HEK293 (cell line): ENCODE data around the gene NEO1.

ENCODE experiments used
- CTCF ChIA-PET: fragments of 350-600 bp; formaldehyde crosslinking; extraction: SDS; loops from one replicate; lab custom pipeline; 2021; ENCODE audit warnings: antibody characterized with exemption; lab: Yijun Ruan, JAX
- POLR2A ChIA-PET: fragments of 300-600 bp; formaldehyde crosslinking; extraction: SDS; loops from one replicate; lab custom pipeline; 2020; ENCODE audit warnings: antibody characterized with exemption, inconsistent platforms; lab: Yijun Ruan, JAX
- H3K27ac ChIP-seq: fragments of 200-500 bp; sonication (Bioruptor generic); 2 replicates; pipeline ENCODE4 v1.5.1; 2014; ENCODE audit warnings: low read depth, low read length, control low read depth, inconsistent platforms; ENCODE audit errors: extremely low read depth
- H3K36me3 ChIP-seq, 2 experiments: fragments of 200-500 bp in 1 of 2; sonication (Bioruptor generic) in 1 of 2; 1 replicate in 1 of 2; 2 replicates in 1 of 2; pipeline ENCODE4 v1.5.1; 2014 to 2017; ENCODE audit warnings: inconsistent platforms in 2 of 2, low read length in 2 of 2; ENCODE audit not compliant: control insufficient read depth in 2 of 2, insufficient read depth in 1 of 2
- H3K4me1 ChIP-seq: fragments of 200-500 bp; sonication (Bioruptor generic); 2 replicates; pipeline ENCODE4 v1.5.1; 2014; ENCODE audit warnings: mild to moderate bottlenecking, low read length, inconsistent platforms; ENCODE audit not compliant: control insufficient read depth, insufficient read depth
- H3K4me3 ChIP-seq: 2 replicates; pipeline ENCODE4 v1.5.1; 2011; ENCODE audit warnings: low read depth, mild to moderate bottlenecking, control low read depth, low read length, moderate library complexity
- H3K9me3 ChIP-seq: fragments of 200-500 bp; sonication (Bioruptor generic); 2 replicates; pipeline ENCODE4 v1.5.1; 2014; ENCODE audit warnings: low read depth, low read length, inconsistent platforms; ENCODE audit not compliant: control insufficient read depth, insufficient read depth
- BCL6B ChIP-seq: fragments of 450-650 bp; formaldehyde crosslinking; IDR thresholded peaks from 2 replicates; pipeline ENCODE4 v1.5.1; 2017; ENCODE audit warnings: missing biosample characterization, missing genetic modification characterization
- EGR2 ChIP-seq: fragments of 450-650 bp; formaldehyde crosslinking; IDR thresholded peaks from 2 replicates; pipeline ENCODE4 v1.5.1; 2016; ENCODE audit warnings: low read depth, missing biosample characterization, missing genetic modification characterization
- KLF16 ChIP-seq: fragments of 450-650 bp; formaldehyde crosslinking; IDR thresholded peaks from 2 replicates; pipeline ENCODE4 v1.5.1; 2017; ENCODE audit warnings: missing biosample characterization, missing genetic modification characterization
- PATZ1 ChIP-seq: fragments of 450-650 bp; formaldehyde crosslinking; IDR thresholded peaks from 2 replicates; pipeline ENCODE4 v1.5.1; 2016; ENCODE audit warnings: missing biosample characterization, missing genetic modification characterization
- PRDM2 ChIP-seq: fragments of 450-650 bp; formaldehyde crosslinking; IDR thresholded peaks from 2 replicates; pipeline ENCODE4 v1.5.1; 2016; ENCODE audit warnings: missing biosample characterization, missing genetic modification characterization, borderline replicate concordance
- PRDM6 ChIP-seq: fragments of 450-650 bp; formaldehyde crosslinking; IDR thresholded peaks from 2 replicates; pipeline ENCODE4 v1.5.1; 2017; ENCODE audit warnings: missing biosample characterization, missing genetic modification characterization
- SCRT2 ChIP-seq: fragments of 450-650 bp; formaldehyde crosslinking; IDR thresholded peaks from 2 replicates; pipeline ENCODE4 v1.5.1; 2016; ENCODE audit warnings: missing biosample characterization, missing genetic modification characterization
- SETDB1 ChIP-seq: IDR thresholded peaks from one replicate; pipeline ENCODE4 v1.6.1; 2017; ENCODE audit warnings: mild to moderate bottlenecking, low read length, moderate library complexity, mixed read lengths; ENCODE audit not compliant: insufficient read length
- ZFHX2 ChIP-seq: fragments of 450-650 bp; formaldehyde crosslinking; conservative IDR thresholded peaks from 2 replicates; pipeline ENCODE4 v1.5.1; 2016; ENCODE audit warnings: missing biosample characterization, missing genetic modification characterization
- ZFP37 ChIP-seq: fragments of 450-650 bp; formaldehyde crosslinking; IDR thresholded peaks from 2 replicates; pipeline ENCODE4 v1.5.1; 2016; ENCODE audit warnings: missing biosample characterization, missing genetic modification characterization
- ZIC2 ChIP-seq: fragments of 450-650 bp; formaldehyde crosslinking; IDR thresholded peaks from 2 replicates; pipeline ENCODE4 v1.5.1; 2016; ENCODE audit warnings: missing biosample characterization, missing genetic modification characterization
- ZNF184 ChIP-seq: fragments of 450-650 bp; IDR thresholded peaks from 2 replicates; pipeline ENCODE4 v1.5.1; 2018; ENCODE audit warnings: missing biosample characterization, mild to moderate bottlenecking, missing genetic modification characterization
- ZNF248 ChIP-seq: fragments of 450-650 bp; formaldehyde crosslinking; IDR thresholded peaks from 2 replicates; pipeline ENCODE4 v1.5.1; 2017; ENCODE audit warnings: missing biosample characterization, missing genetic modification characterization
- ZNF398 ChIP-seq: fragments of 450-650 bp; formaldehyde crosslinking; IDR thresholded peaks from 2 replicates; pipeline ENCODE4 v1.5.1; 2017; ENCODE audit warnings: missing biosample characterization, missing genetic modification characterization
- ZNF416 ChIP-seq: fragments of 450-650 bp; formaldehyde crosslinking; IDR thresholded peaks from 2 replicates; pipeline ENCODE4 v1.5.1; 2016; ENCODE audit warnings: missing biosample characterization, missing genetic modification characterization

Gene NEO1

GRCh38 chr15:73334086-73334485 is 281.8 kb downstream of the NEO1 start (continued):
- TF ChIP-seq PRDM2: no peak
- TF ChIP-seq ZFP37 (tag by site-specific recombination): no peak
- TF ChIP-seq, all 188 proteins: peak for 0

- no peak overlapping the region for H3K4me3 ChIP-seq
- H3K4me1 ChIP-seq: no peaks in the 10 kb centered on the region
- CTCF ChIA-PET: interaction anchor here (0.6 to 1.3 kb wide), 3 partner anchors 323 to 377 kb away, joined by 3 to 7 read pairs (median 6); no protein-coding TSS in a partner anchor
- POLR2A ChIA-PET: interaction anchor here (1.0 kb wide), 1 partner anchor 16 kb away, joined by 5 read pairs; no protein-coding TSS in a partner anchor
- no peak overlapping the region for H3K27ac ChIP-seq
- H3K36me3 ChIP-seq: no peaks in the 10 kb centered on the region
- peak; percentile 83 for TF ChIP-seq EGR2 (tag by site-specific recombination)
- TF ChIP-seq BCL6B (tag by site-specific recombination): no peak
- peak; percentile 78 for TF ChIP-seq ZIC2 (tag by site-specific recombination)
- TF ChIP-seq ZFHX2 (tag by site-specific recombination): peak; percentile 78
- H3K9me3 ChIP-seq: no peaks in the 10 kb centered on the region
These were observed 282.8 kb downstream of the NEO1 start for GRCh38 chr15:73335026-73335425.

GRCh38 chr15:73335471-73335870 is 283.2 kb downstream of the NEO1 start:
- Histone ChIP-seq H3K4me3 (no peak overlapping the region), H3K36me3 (no peaks in the 10 kb centered on the region), H3K27ac (no peak overlapping the region), H3K9me3 (no peaks in the 10 kb centered on the region), H3K4me1 (no peaks in the 10 kb centered on the region)
- TF ChIP-seq ZNF248 (tag by site-specific recombination) (no peak), ZNF416 (tag by site-specific recombination) (no peak), PRDM6 (tag by site-specific recombination) (no peak), KLF16 (tag by site-specific recombination) (no peak), ZNF398 (tag by site-specific recombination) (no peak), SETDB1 (no peak), SCRT2 (tag by site-specific recombination) (no peak), ZNF184 (tag by site-specific recombination) (no peak), PATZ1 (no peak)
- CTCF ChIA-PET: interaction anchor here (0.6 to 1.3 kb wide), 3 partner anchors 322 to 376 kb away, joined by 3 to 7 read pairs (median 6); no protein-coding TSS in a partner anchor
- POLR2A ChIA-PET: interaction anchor here (1.0 kb wide), 1 partner anchor 15 kb away, joined by 5 read pairs; no protein-coding TSS in a partner anchor
